Measurements from ENCODE around the gene ITGA11. TPM values are rescaled to one million over a fixed set of nuclear protein-coding genes. Genes with fewer than 3 reads are reported as not detected.

The ITGA11 gene
- total RNA-seq, 1 donor from 2014 or later, result 0.28 TPM

DNA sequence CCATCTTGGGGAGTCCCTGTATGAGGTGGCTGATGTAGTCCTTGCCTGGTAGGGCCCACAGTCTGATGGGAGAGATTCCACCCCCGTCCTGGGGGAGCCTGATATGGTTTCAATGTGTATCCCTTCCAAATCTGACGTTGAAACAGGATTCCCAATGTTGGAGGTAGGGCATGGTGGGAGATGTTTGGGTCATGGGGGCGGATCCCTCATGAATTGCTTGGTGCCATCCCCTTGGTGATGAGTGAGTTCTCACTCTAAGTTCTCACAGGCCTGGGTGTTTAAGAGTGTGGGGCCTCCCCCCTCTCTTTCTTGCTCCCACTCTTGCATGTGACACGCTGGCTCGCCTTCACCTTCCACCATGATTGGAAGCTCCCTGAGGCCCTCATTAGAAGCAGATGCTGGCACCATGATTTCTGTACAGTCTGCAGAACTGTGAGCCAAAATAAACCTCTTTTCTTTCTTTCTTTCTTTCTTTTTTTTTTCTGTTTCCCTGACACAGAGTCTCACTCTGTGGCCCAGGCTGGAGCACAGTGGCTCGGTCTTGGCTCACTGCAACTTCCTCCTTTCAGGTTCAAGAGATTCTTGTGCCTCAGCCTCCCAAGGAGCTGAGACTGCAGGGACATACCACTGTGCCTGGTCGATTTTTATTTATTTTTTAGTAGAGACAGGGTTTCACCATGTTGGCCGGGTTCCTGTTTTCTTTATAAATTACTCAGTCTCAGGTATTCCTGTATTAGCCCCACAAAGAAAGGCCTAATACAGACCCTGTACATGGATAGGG, 28.6 kb downstream of the ITGA11 start:
- no peak overlapping the region for H3K27ac Mint-ChIP-seq (ENCODE audit: unreplicated experiment)
- no peak overlapping the region for H3K4me3 Mint-ChIP-seq (ENCODE audit: unreplicated experiment)
- H3K27me3 Mint-ChIP-seq (ENCODE audit: unreplicated experiment), result no peaks in the 10 kb centered on the region
- no peaks in the 10 kb centered on the region for H3K9me3 Mint-ChIP-seq (ENCODE audit: unreplicated experiment)
- DNase-seq (ENCODE audit: low spot score), result no peak
- H3K4me1 Mint-ChIP-seq (ENCODE audit: unreplicated experiment), result peaks cover 11% of the 10 kb centered on the region
- TF ChIP-seq, protein P1, sequence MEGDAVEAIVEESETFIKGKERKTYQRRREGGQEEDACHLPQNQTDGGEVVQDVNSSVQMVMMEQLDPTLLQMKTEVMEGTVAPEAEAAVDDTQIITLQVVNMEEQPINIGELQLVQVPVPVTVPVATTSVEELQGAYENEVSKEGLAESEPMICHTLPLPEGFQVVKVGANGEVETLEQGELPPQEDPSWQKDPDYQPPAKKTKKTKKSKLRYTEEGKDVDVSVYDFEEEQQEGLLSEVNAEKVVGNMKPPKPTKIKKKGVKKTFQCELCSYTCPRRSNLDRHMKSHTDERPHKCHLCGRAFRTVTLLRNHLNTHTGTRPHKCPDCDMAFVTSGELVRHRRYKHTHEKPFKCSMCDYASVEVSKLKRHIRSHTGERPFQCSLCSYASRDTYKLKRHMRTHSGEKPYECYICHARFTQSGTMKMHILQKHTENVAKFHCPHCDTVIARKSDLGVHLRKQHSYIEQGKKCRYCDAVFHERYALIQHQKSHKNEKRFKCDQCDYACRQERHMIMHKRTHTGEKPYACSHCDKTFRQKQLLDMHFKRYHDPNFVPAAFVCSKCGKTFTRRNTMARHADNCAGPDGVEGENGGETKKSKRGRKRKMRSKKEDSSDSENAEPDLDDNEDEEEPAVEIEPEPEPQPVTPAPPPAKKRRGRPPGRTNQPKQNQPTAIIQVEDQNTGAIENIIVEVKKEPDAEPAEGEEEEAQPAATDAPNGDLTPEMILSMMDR (IDR thresholded peaks at IDR 0.05; ENCODE audit: unreplicated experiment), result no peak
- no peaks in the 10 kb centered on the region for H3K36me3 Mint-ChIP-seq (ENCODE audit: low read depth, unreplicated experiment)

DNA sequence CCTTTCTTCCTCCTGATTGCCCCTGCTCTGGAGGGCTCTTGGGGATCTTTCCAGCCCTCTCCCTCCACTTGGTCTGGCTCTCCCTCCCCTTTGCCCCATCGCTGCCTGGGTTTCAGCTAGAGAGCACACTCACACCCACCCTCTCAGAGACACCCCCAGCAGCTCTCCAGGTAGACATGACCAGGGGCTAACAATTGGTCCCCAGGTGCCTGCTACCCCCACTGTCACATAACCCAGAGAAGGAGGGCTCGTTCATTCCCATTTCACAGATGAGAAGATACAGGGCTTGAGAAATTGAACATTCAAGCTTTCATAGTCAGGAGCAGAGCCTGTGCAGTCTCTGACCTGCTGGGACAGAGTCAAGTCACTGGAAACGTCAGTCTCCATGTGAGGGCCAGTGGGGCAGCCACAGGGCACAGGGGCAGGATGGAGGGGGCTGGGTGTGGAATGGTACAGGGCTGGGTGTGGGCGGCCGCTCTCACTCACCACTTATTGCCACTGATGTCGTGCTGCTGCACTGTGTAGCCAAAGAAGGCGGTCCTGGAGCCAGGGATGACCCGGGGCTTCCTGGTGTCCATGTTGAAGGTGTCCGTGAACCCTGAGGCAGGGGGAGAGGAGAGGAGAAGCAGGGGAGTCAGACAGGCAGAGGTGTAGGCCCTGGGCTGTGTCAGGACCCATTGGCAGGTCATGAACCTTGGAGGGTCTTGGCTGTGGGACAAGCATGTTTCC, 29.4 kb downstream of the ITGA11 start:
- H3K9me3 Mint-ChIP-seq (ENCODE audit: unreplicated experiment), result no peaks in the 10 kb centered on the region
- H3K4me3 Mint-ChIP-seq (ENCODE audit: unreplicated experiment), result no peak overlapping the region
- peaks cover 7% of the 10 kb centered on the region for H3K4me1 Mint-ChIP-seq (ENCODE audit: unreplicated experiment)
- H3K36me3 Mint-ChIP-seq (ENCODE audit: low read depth, unreplicated experiment), result no peaks in the 10 kb centered on the region
- DNase-seq (ENCODE audit: low spot score), result no peak
- H3K27me3 Mint-ChIP-seq (ENCODE audit: unreplicated experiment), result no peaks in the 10 kb centered on the region
- no peak overlapping the region for H3K27ac Mint-ChIP-seq (ENCODE audit: unreplicated experiment)
- TF ChIP-seq, protein P1 (IDR thresholded peaks at IDR 0.05; ENCODE audit: unreplicated experiment), result no peak

DNA sequence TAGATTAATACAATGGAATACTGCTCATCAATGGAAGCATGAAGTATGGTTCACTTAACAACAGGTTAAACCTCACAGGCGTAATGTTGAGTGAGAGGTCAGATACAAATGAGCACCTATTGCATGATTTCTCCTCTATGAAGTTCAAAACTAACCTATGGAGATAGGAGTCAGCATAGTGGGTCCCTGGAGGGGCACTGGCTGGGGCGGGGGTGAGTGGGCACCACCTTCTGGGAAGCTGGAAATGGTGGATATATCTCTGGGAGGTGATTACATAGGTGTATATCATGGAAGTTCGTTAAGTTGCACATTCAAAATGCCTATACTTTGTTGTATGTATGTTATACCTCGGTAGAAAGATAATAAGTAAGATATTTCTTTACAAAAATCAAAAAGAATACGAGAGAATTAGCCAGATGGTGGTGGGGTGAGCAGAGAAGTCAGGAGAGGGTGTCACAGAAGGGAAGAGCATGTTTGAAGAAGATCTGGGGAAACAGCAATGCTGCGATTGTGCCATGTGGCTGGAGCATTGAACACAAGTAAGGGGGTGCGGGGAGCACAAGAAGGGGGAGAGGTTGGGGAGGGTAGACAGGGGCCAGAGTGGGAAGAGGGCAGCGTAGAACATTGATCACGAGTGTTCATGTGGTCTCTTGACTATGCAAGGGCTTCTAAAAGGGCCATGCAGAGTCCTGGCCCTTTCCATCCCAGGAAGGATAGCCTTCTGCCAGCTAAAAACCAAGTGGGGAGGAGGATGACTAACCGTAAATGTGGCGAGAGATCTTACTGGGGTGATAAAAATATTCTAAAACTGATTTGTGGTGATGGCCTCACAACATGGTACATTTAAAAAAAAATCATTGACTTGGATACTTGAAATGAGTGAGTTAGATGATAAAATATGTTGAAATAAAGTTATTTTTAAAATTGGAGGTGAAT, 30.2 kb downstream of the ITGA11 start:
- no peaks in the 10 kb centered on the region for H3K9me3 Mint-ChIP-seq (ENCODE audit: unreplicated experiment)
- peaks cover 7% of the 10 kb centered on the region for H3K4me1 Mint-ChIP-seq (ENCODE audit: unreplicated experiment)
- no peaks in the 10 kb centered on the region for H3K36me3 Mint-ChIP-seq (ENCODE audit: low read depth, unreplicated experiment)
- H3K27me3 Mint-ChIP-seq (ENCODE audit: unreplicated experiment), result no peaks in the 10 kb centered on the region
- TF ChIP-seq, protein P1 (IDR thresholded peaks at IDR 0.05; ENCODE audit: unreplicated experiment), result no peak
- no peak overlapping the region for H3K4me3 Mint-ChIP-seq (ENCODE audit: unreplicated experiment)
- no peak for DNase-seq (ENCODE audit: low spot score)
- no peak overlapping the region for H3K27ac Mint-ChIP-seq (ENCODE audit: unreplicated experiment)

DNA sequence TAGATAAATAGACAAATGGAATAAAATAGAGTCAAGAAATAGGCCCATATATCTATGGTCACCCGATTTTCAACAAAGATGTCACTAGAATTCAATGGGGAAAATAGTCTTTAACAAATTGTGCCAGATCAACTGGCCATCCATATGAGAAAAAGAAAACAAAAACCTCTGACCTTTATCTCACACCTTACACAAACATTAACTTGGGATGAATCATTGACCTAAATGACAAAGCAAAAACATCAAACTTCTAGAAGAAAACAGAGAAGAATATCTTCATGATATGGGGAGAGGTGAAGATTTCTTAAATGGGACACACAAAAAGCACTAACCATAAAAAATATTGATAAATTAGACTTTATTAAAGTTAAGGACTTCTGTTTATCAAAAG, 31.9 kb downstream of the ITGA11 start:
- TF ChIP-seq, protein P1 (IDR thresholded peaks at IDR 0.05; ENCODE audit: unreplicated experiment), result no peak
- Mint-ChIP-seq H3K36me3 (ENCODE audit: low read depth, unreplicated experiment) (no peaks in the 10 kb centered on the region), H3K9me3 (ENCODE audit: unreplicated experiment) (no peaks in the 10 kb centered on the region), H3K27ac (ENCODE audit: unreplicated experiment) (no peak overlapping the region), H3K4me3 (ENCODE audit: unreplicated experiment) (no peak overlapping the region), H3K4me1 (ENCODE audit: unreplicated experiment) (peaks cover 7% of the 10 kb centered on the region), H3K27me3 (ENCODE audit: unreplicated experiment) (no peaks in the 10 kb centered on the region)
- DNase-seq (ENCODE audit: low spot score), result no peak

All from endothelial cell (in vitro differentiated cells).